GM12878 (cell line): ENCODE data around the gene MXD1. TPM values are rescaled to one million over a fixed set of nuclear protein-coding genes. Genes with fewer than 3 reads are reported as not detected.

ENCODE experiments used
- ATAC-seq: fragments of 200-7000 bp; cut with Tn5 transposase; 3 replicates; pipeline ENCODE4 v1.9.1; 2020; ENCODE audit warnings: mild to moderate bottlenecking, moderate library complexity
- BruUV-seq: library from RNA; stranded (reverse); fragments of 400-500 nt; replicated peaks from 2 replicates; lab custom pipeline; 2021; lab: Mats Ljungman, UMichigan
- CTCF ChIA-PET: fragments of 300-600 bp; sonication (Branson Sonifier 250); formaldehyde crosslinking; extraction: SDS; loops from one replicate; lab custom pipeline; 2021; ENCODE audit warnings: inconsistent platforms; lab: Yijun Ruan, JAX
- POLR2A ChIA-PET: fragments of 350-600 bp; formaldehyde crosslinking; extraction: SDS; loops from one replicate; lab custom pipeline; 2021; ENCODE audit warnings: inconsistent platforms; lab: Charles Lee
- RAD21 ChIA-PET: fragments of 300-600 bp; sonication (Branson Sonifier 250); formaldehyde crosslinking; loops from one replicate; lab custom pipeline; 2023; ENCODE audit warnings: antibody characterized with exemption; ENCODE audit not compliant: unreplicated experiment; lab: Charles Lee
- SMC1A ChIA-PET: fragments of 300-600 bp; sonication (Branson Sonifier 250); formaldehyde crosslinking; loops from one replicate; lab custom pipeline; 2023; ENCODE audit not compliant: unreplicated experiment, uncharacterized antibody; lab: Charles Lee
- DNase-seq: peaks from one replicate; pipeline ENCODE4 v3.0.0-alpha.2; 2011; ENCODE audit warnings: low read depth, low spot score
- FAIRE-seq: peaks from 3 replicates; lab custom pipeline; 2011; peaks lifted over from hg19 to GRCh38; lab: Jason Lieb, UNC
- H2AFZ ChIP-seq: 2 replicates; pipeline ENCODE4 v1.6.0; 2011; ENCODE audit warnings: low read depth, low read length, control low read depth; ENCODE audit not compliant: control insufficient read depth
- H3K27ac ChIP-seq: 2 replicates; pipeline ENCODE4 v1.5.1; 2011; ENCODE audit warnings: control low read depth; ENCODE audit not compliant: control insufficient read depth, insufficient read depth
- H3K27me3 ChIP-seq, 2 experiments: replicated peaks in 1 of 2; 2 replicates each; pipeline versions ENCODE4 v1.6.0 to v1.6.1; 2011; ENCODE audit warnings: low read length in 1 of 2; ENCODE audit not compliant: control insufficient read depth in 2 of 2, insufficient read depth in 2 of 2
- H3K36me3 ChIP-seq, 2 experiments: 2 replicates each; pipeline ENCODE4 v1.5.1; 2011; ENCODE audit warnings: low read length in 1 of 2; ENCODE audit not compliant: control insufficient read depth in 2 of 2, insufficient read depth in 2 of 2
- H3K4me1 ChIP-seq: 2 replicates; pipeline ENCODE4 v1.6.1; 2011; ENCODE audit warnings: mild to moderate bottlenecking, low read length, moderate library complexity, mixed read lengths; ENCODE audit not compliant: control insufficient read depth, insufficient read depth
- H3K4me2 ChIP-seq: 2 replicates; pipeline ENCODE4 v1.6.0; 2011; ENCODE audit warnings: control low read depth; ENCODE audit not compliant: control insufficient read depth, insufficient read depth
- H3K4me3 ChIP-seq: fragments of 200-600 bp; sonication (generic); 2 replicates; pipeline ENCODE4 v1.5.1; 2016
- H3K79me2 ChIP-seq: 2 replicates; pipeline ENCODE4 v1.6.0; 2011; ENCODE audit warnings: low read length; ENCODE audit not compliant: control insufficient read depth, insufficient read depth
- H3K9ac ChIP-seq: 2 replicates; pipeline ENCODE4 v1.8.0; 2011; ENCODE audit warnings: low read length, control low read depth, mixed read lengths; ENCODE audit not compliant: control insufficient read depth, insufficient read depth
- H3K9me3 ChIP-seq: replicated peaks from 3 replicates; pipeline ENCODE4 v1.5.1; 2011; ENCODE audit warnings: mild to moderate bottlenecking, low read length; ENCODE audit not compliant: control insufficient read depth, insufficient read depth
- H4K20me1 ChIP-seq: 2 replicates; pipeline ENCODE4 v1.6.0; 2011; ENCODE audit not compliant: control insufficient read depth, insufficient read depth
- CEBPZ ChIP-seq: fragments of 150-350 bp; IDR thresholded peaks from 2 replicates; pipeline ENCODE4 v1.6.1; 2016; ENCODE audit warnings: low read depth, low read length
- CHD1 ChIP-seq: IDR thresholded peaks from 2 replicates; pipeline ENCODE4 v1.6.1; 2012; ENCODE audit warnings: low read depth, low read length, improper control_type of control experiment
- DPF2 ChIP-seq: fragments of 450-650 bp; IDR thresholded peaks from 2 replicates; pipeline ENCODE4 v1.6.1; 2017; ENCODE audit warnings: mild to moderate bottlenecking
- ESRRA ChIP-seq: IDR thresholded peaks from 2 replicates; pipeline ENCODE4 v1.6.1; 2012; ENCODE audit warnings: mild to moderate bottlenecking, low read length, improper control_type of control experiment
- GABPA ChIP-seq: IDR thresholded peaks from 2 replicates; pipeline ENCODE4 v1.6.1; 2014; ENCODE audit warnings: antibody characterized with exemption, low read depth, mild to moderate bottlenecking, inconsistent platforms
- NFXL1 ChIP-seq: fragments of 450-650 bp; IDR thresholded peaks from 2 replicates; pipeline ENCODE4 v1.6.1; 2017; ENCODE audit warnings: antibody characterized with exemption, mild to moderate bottlenecking, borderline replicate concordance
- NR2C1 ChIP-seq: fragments of 450-650 bp; IDR thresholded peaks from 2 replicates; pipeline ENCODE4 v1.6.1; 2017; ENCODE audit warnings: antibody characterized with exemption, mild to moderate bottlenecking, moderate library complexity
- NRF1 ChIP-seq: conservative IDR thresholded peaks from 2 replicates; pipeline ENCODE4 v1.6.1; 2011; ENCODE audit warnings: mild to moderate bottlenecking, low read depth, low read length, improper control_type of control experiment
- PBX3 ChIP-seq: IDR thresholded peaks from 2 replicates; pipeline ENCODE4 v1.6.1; 2011; ENCODE audit warnings: mild to moderate bottlenecking, low read depth, low read length, moderate library complexity; ENCODE audit not compliant: insufficient replicate concordance
- RELA ChIP-seq: fragments of 450-650 bp; IDR thresholded peaks from 2 replicates; pipeline ENCODE4 v1.8.0; 2014; ENCODE audit warnings: borderline replicate concordance; ENCODE audit not compliant: partially characterized antibody
- REST ChIP-seq: IDR thresholded peaks from 2 replicates; pipeline ENCODE4 v1.6.1; 2012; ENCODE audit warnings: mild to moderate bottlenecking, low read depth, low read length
- SMAD5 ChIP-seq: IDR thresholded peaks from 2 replicates; pipeline ENCODE4 v1.6.1; 2016; ENCODE audit warnings: antibody characterized with exemption, low read depth
- SMC3 ChIP-seq: IDR thresholded peaks from 2 replicates; pipeline ENCODE4 v1.6.1; 2011; ENCODE audit warnings: low read length, improper control_type of control experiment, borderline replicate concordance
- USF1 ChIP-seq: IDR thresholded peaks from 2 replicates; pipeline ENCODE4 v1.6.1; 2011; ENCODE audit warnings: borderline replicate concordance, low read depth, mild to moderate bottlenecking, moderate library complexity, mixed read lengths, low read length; ENCODE audit not compliant: insufficient read depth; ENCODE audit errors: extremely low read length
- YBX1 ChIP-seq: fragments of 450-650 bp; IDR thresholded peaks from 2 replicates; pipeline ENCODE4 v1.6.1; 2016; ENCODE audit warnings: antibody characterized with exemption
- ZZZ3 ChIP-seq: IDR thresholded peaks from 2 replicates; pipeline ENCODE4 v1.6.1; 2011; ENCODE audit warnings: low read depth; ENCODE audit not compliant: control insufficient read depth, insufficient read length
- WGBS: methylation state at CpG from one replicate; pipeline ENCODE4 v1.1.6; 2016; ENCODE audit warnings: low lambda C conversion rate; ENCODE audit not compliant: insufficient replicate concordance, insufficient coverage; ENCODE audit errors: missing lambda C conversion rate; 5-methylcytosine and 5-hydroxymethylcytosine counted together
- in situ Hi-C: fragments of 300-500 bp; cut with MboI; formaldehyde crosslinking; loops from 9 replicates; pipeline ENCODE4 v1.14.3; 2018; ENCODE audit warnings: mixed read lengths
- intact Hi-C: fragments of 100-400 bp; cut with micrococcal nuclease; formaldehyde crosslinking; loops from one replicate; pipeline ENCODE4 v1.14.2; 2022; ENCODE audit not compliant: unreplicated experiment
- polyA plus RNA-seq, 11 experiments: library from polyadenylated mRNA; depleted of rRNA in 4 of 11; unstranded in 6 of 11; stranded (reverse) in 5 of 11; fragments of >200 nt; fragmentation: Nextera tagmentation in 4 of 11; fragmentation: Illumina TruSeq in 1 of 11; extraction: Ambion mirVana in 4 of 11; extraction: Trizol in 1 of 11; gene quantifications; 1 replicate in 1 of 11; 2 replicates in 10 of 11; pipeline versions ENCODE4 v1.2.1 to v1.2.3, GENCODE V29; 2011 to 2016; ENCODE audit warnings: inconsistent platforms in 2 of 11, missing spikeins in 2 of 11, low read depth in 1 of 11
- total RNA-seq, 4 experiments: library from RNA; depleted of rRNA in 3 of 4; stranded (reverse); fragments of >200 nt in 3 of 4; fragmentation: Illumina TruSeq in 1 of 4; extraction: Trizol in 1 of 4; gene quantifications; 2 replicates each; pipeline versions ENCODE4 v1.2.1 to v1.2.3, GENCODE V29; 2013 to 2021

The MXD1 gene
- total and polyA plus RNA-seq, 10 of the 15 experiments (the other 5 are each of a cell fraction or from before 2014, with no cell fraction given), result 2.2 to 10.2 (median 3.3) TPM

- SMC1A ChIA-PET, result no interaction called here
- CTCF ChIA-PET, result interaction anchor here (0.7 kb wide), 1 partner anchor 10 kb away, joined by 3 read pairs; no protein-coding TSS in a partner anchor
- Histone ChIP-seq H4K20me1 (no peaks in the 10 kb centered on the region), H3K4me1 (peaks cover 14% of the 10 kb centered on the region), H3K27ac (no peak overlapping the region)
- 97% methylated on average over 11 of the region's 11 CpGs for WGBS
- no peak for FAIRE-seq
- DNase-seq, result no peak
- no TSS peak for BruUV-seq
- in situ Hi-C loops, result no loop called here
- TF ChIP-seq NRF1 (no peak), SMAD5 (no peak), ESRRA (no peak), ZZZ3 (no peak), RELA (no peak), REST (no peak), NFXL1 (no peak), GABPA (no peak), DPF2 (no peak), NR2C1 (no peak), SMC3 (no peak), USF1 (no peak), CEBPZ (no peak), PBX3 (no peak), YBX1 (no peak), CHD1 (no peak)
- TF ChIP-seq, all 136 proteins: peak for 0
- no peaks in the 10 kb centered on the region for H3K79me2 ChIP-seq
- RAD21 ChIA-PET, result no interaction called here
- H3K4me3 ChIP-seq, result no peak overlapping the region
- H3K4me2 ChIP-seq, result no peak overlapping the region
- no peaks in the 10 kb centered on the region for H3K27me3 ChIP-seq
- no peak overlapping the region for H3K9ac ChIP-seq
- no peak overlapping the region for H2AFZ ChIP-seq
- POLR2A ChIA-PET, result no interaction called here
- intact Hi-C loops, result no loop called here
- peaks cover 0 to 21% of the 10 kb centered on the region in 2 experiments; a peak in 3 of 4 replicates for H3K36me3 ChIP-seq
- no peaks in the 10 kb centered on the region for H3K9me3 ChIP-seq
- ATAC-seq, result no peak
These were observed 22.0 kb downstream of the MXD1 start for GRCh38 chr2:69936906-69937305.
